ENCODE data around the gene TRMT6.

TRMT6 gene

GRCh38 chr20:5935384-5935783 is 14.9 kb downstream of the TRMT6 start:
- Histone ChIP-seq H3K4me1 (ENCODE audit: control insufficient read depth, low read length) (peaks cover 5% of the 10 kb centered on the region), H3K27me3 (ENCODE audit: control insufficient read depth, low read length) (no peaks in the 10 kb centered on the region), H3K27ac (ENCODE audit: low read depth, low read length) (no peak overlapping the region), H3K9me3 (ENCODE audit: control insufficient read depth, insufficient read depth, low read length) (no peaks in the 10 kb centered on the region), H4K20me1 (ENCODE audit: control insufficient read depth, insufficient read depth, low read depth, low read length) (no peaks in the 10 kb centered on the region), H3F3A (ENCODE audit: control insufficient read depth, insufficient read depth) (no peaks in the 10 kb centered on the region; the same call in 1 of the 2 replicates), H3K4me3 (ENCODE audit: low read length) (no peak overlapping the region), H3K9me2 (replicated peaks; ENCODE audit: control insufficient read depth, low read length) (no peaks in the 10 kb centered on the region), H3K79me2 (ENCODE audit: control insufficient read depth, low read length) (no peaks in the 10 kb centered on the region), H3K36me3 (ENCODE audit: control insufficient read depth, low read length) (peaks cover 23% of the 10 kb centered on the region), H3K4me2 (ENCODE audit: low read length) (no peak overlapping the region)
- TF ChIP-seq CTCF (IDR thresholded peaks at IDR 0.05; ENCODE audit: low read depth, low read length, poor library complexity, severe bottlenecking) (no peak), EZH2phosphoT487 (IDR thresholded peaks at IDR 0.05; ENCODE audit: borderline replicate concordance, low read length) (no peak)

- Histone ChIP-seq H3K79me2 (ENCODE audit: control insufficient read depth, low read length) (no peaks in the 10 kb centered on the region), H3F3A (ENCODE audit: control insufficient read depth, insufficient read depth) (no peaks in the 10 kb centered on the region; the same call in 1 of the 2 replicates)
- TF ChIP-seq EZH2phosphoT487 (IDR thresholded peaks at IDR 0.05; ENCODE audit: borderline replicate concordance, low read length) (no peak), CTCF (IDR thresholded peaks at IDR 0.05; ENCODE audit: low read depth, low read length, poor library complexity, severe bottlenecking) (peak; percentile 51)
Measured at GRCh38 chr20:5933802-5934436, 16.4 kb downstream of the TRMT6 start.

GRCh38 chr20:5932796-5933195 is 17.5 kb downstream of the TRMT6 start:
- Histone ChIP-seq H3K9me2 (replicated peaks; ENCODE audit: control insufficient read depth, low read length) (no peaks in the 10 kb centered on the region), H4K20me1 (ENCODE audit: control insufficient read depth, insufficient read depth, low read depth, low read length) (no peaks in the 10 kb centered on the region), H3K27ac (ENCODE audit: low read depth, low read length) (no peak overlapping the region), H3K36me3 (ENCODE audit: control insufficient read depth, low read length) (peaks cover under 1% of the 10 kb centered on the region), H3K79me2 (ENCODE audit: control insufficient read depth, low read length) (no peaks in the 10 kb centered on the region), H3K9me3 (ENCODE audit: control insufficient read depth, insufficient read depth, low read length) (no peaks in the 10 kb centered on the region), H3K4me3 (ENCODE audit: low read length) (no peak overlapping the region), H3K4me2 (ENCODE audit: low read length) (no peak overlapping the region), H3K4me1 (ENCODE audit: control insufficient read depth, low read length) (peaks cover 5% of the 10 kb centered on the region), H3F3A (ENCODE audit: control insufficient read depth, insufficient read depth) (no peaks in the 10 kb centered on the region; the same call in 1 of the 2 replicates), H3K27me3 (ENCODE audit: control insufficient read depth, low read length) (0 out of 2 replicates have a peak, but pooled peaks cover under 1% of the 10 kb centered on the region)
- TF ChIP-seq CTCF (IDR thresholded peaks at IDR 0.05; ENCODE audit: low read depth, low read length, poor library complexity, severe bottlenecking) (no peak), EZH2phosphoT487 (IDR thresholded peaks at IDR 0.05; ENCODE audit: borderline replicate concordance, low read length) (no peak)

More at GRCh38 chr20:5933802-5934436, 16.4 kb downstream of the TRMT6 start:
- H3K9me3 ChIP-seq (ENCODE audit: control insufficient read depth, insufficient read depth, low read length): no peaks in the 10 kb centered on the region
- H3K36me3 ChIP-seq (ENCODE audit: control insufficient read depth, low read length): peaks cover 12% of the 10 kb centered on the region
- no peak overlapping the region for H3K4me2 ChIP-seq (ENCODE audit: low read length)
- no peak overlapping the region for H3K27ac ChIP-seq (ENCODE audit: low read depth, low read length)
- peaks cover 5% of the 10 kb centered on the region for H3K4me1 ChIP-seq (ENCODE audit: control insufficient read depth, low read length)
- H3K4me3 ChIP-seq (ENCODE audit: low read length): no peak overlapping the region
- no peaks in the 10 kb centered on the region for H4K20me1 ChIP-seq (ENCODE audit: control insufficient read depth, insufficient read depth, low read depth, low read length)
- no peaks in the 10 kb centered on the region for H3K9me2 ChIP-seq (replicated peaks; ENCODE audit: control insufficient read depth, low read length)
- no peaks in the 10 kb centered on the region for H3K27me3 ChIP-seq (ENCODE audit: control insufficient read depth, low read length)
